ENCODE measurements around the gene SUSD3. TPM values are rescaled to one million over a fixed set of nuclear protein-coding genes. Genes with fewer than 3 reads are reported as not detected.

SUSD3 gene
- total RNA-seq, 2 experiments from 2014 or later, result 69.6 to 71.4 TPM

- no peak overlapping the region for H3K27ac Mint-ChIP-seq
- no peak overlapping the region for H3K4me3 Mint-ChIP-seq
- no peak for DNase-seq
- ChIA-PET POLR2A (interaction anchor here (1.0 kb wide), 1 partner anchor 9 kb away, joined by 3 read pairs; no protein-coding TSS in a partner anchor), CTCF (no interaction called here)
- peaks cover 19% of the 10 kb centered on the region for H3K4me1 Mint-ChIP-seq
- H3K27me3 Mint-ChIP-seq, result no peaks in the 10 kb centered on the region
- peaks cover 3% of the 10 kb centered on the region for H3K9me3 Mint-ChIP-seq
- H3K36me3 Mint-ChIP-seq (ENCODE audit: low read depth), result peaks cover 3% of the 10 kb centered on the region
Measured at GRCh38 chr9:93045521-93045920, 13.0 kb upstream of the SUSD3 start.

GRCh38 chr9:93048566-93049448 is 9.7 kb upstream of the SUSD3 start:
- peaks cover 3% of the 10 kb centered on the region for H3K4me1 Mint-ChIP-seq
- POLR2A ChIA-PET, result interaction anchor here (0.8 kb wide), 1 partner anchor 11 kb away, joined by 3 read pairs; no protein-coding TSS in a partner anchor
- H3K4me3 Mint-ChIP-seq, result no peak overlapping the region
- CTCF ChIA-PET, result interaction anchor here (0.9 kb wide), 1 partner anchor 45 kb away, joined by 3 read pairs; no protein-coding TSS in a partner anchor
- no peaks in the 10 kb centered on the region for H3K27me3 Mint-ChIP-seq
- no peak for DNase-seq
- peaks cover 3% of the 10 kb centered on the region for H3K36me3 Mint-ChIP-seq (ENCODE audit: low read depth)
- peaks cover 3% of the 10 kb centered on the region for H3K9me3 Mint-ChIP-seq
- no peak overlapping the region for H3K27ac Mint-ChIP-seq

GRCh38 chr9:93049491-93049890 is 9.0 kb upstream of the SUSD3 start:
- Mint-ChIP-seq H3K4me3 (no peak overlapping the region), H3K9me3 (peaks cover 3% of the 10 kb centered on the region), H3K4me1 (peaks cover 1% of the 10 kb centered on the region), H3K36me3 (ENCODE audit: low read depth) (peaks cover 3% of the 10 kb centered on the region), H3K27me3 (no peaks in the 10 kb centered on the region), H3K27ac (no peak overlapping the region)
- CTCF ChIA-PET, result interaction anchor here (0.9 kb wide), 1 partner anchor 46 kb away, joined by 3 read pairs; no protein-coding TSS in a partner anchor
- no peak for DNase-seq
- POLR2A ChIA-PET, result interaction anchor here (1.9 kb wide), 1 partner anchor 10 kb away, joined by 5 read pairs; no protein-coding TSS in a partner anchor

- Mint-ChIP-seq H3K4me3 (no peak overlapping the region), H3K36me3 (ENCODE audit: low read depth) (peaks cover 3% of the 10 kb centered on the region), H3K27me3 (no peaks in the 10 kb centered on the region), H3K4me1 (peaks cover 9% of the 10 kb centered on the region), H3K9me3 (peaks cover 3% of the 10 kb centered on the region), H3K27ac (no peak overlapping the region)
- CTCF ChIA-PET, result interaction anchor here (1.5 kb wide), 1 partner anchor 59 kb away, joined by 3 read pairs; no protein-coding TSS in a partner anchor
- DNase-seq, result no peak
- POLR2A ChIA-PET, result interaction anchor here (0.7 to 1.9 kb wide), 2 partner anchors 9 to 11 kb away, joined by 3 to 5 read pairs; no protein-coding TSS in a partner anchor
Measured at GRCh38 chr9:93050231-93050630, 8.3 kb upstream of the SUSD3 start.

GRCh38 chr9:93051680-93052089 is 6.8 kb upstream of the SUSD3 start:
- ChIA-PET POLR2A (interaction anchor here (1.2 to 2.7 kb wide), 2 partner anchors 13 to 23 kb away, joined by 3 to 11 read pairs; no protein-coding TSS in a partner anchor), CTCF (interaction anchor here (0.7 to 1.5 kb wide), 2 partner anchors 42 to 57 kb away, joined by 3 read pairs; no protein-coding TSS in a partner anchor)
- Mint-ChIP-seq H3K27me3 (no peaks in the 10 kb centered on the region), H3K36me3 (ENCODE audit: low read depth) (no peaks in the 10 kb centered on the region), H3K4me1 (peaks cover 11% of the 10 kb centered on the region), H3K9me3 (no peaks in the 10 kb centered on the region), H3K27ac (no peak overlapping the region), H3K4me3 (no peak overlapping the region)
- no peak for DNase-seq

GRCh38 chr9:93052791-93053540 is 5.5 kb upstream of the SUSD3 start:
- H3K27me3 Mint-ChIP-seq, result no peaks in the 10 kb centered on the region
- DNase-seq, result no peak
- no peak overlapping the region for H3K27ac Mint-ChIP-seq
- POLR2A ChIA-PET, result interaction anchor here (0.7 to 2.7 kb wide), 3 partner anchors 11 to 31 kb away, joined by 3 to 11 read pairs (median 3); no protein-coding TSS in a partner anchor
- H3K36me3 Mint-ChIP-seq (ENCODE audit: low read depth), result no peaks in the 10 kb centered on the region
- peaks cover 19% of the 10 kb centered on the region for H3K4me1 Mint-ChIP-seq
- CTCF ChIA-PET, result no interaction called here
- H3K9me3 Mint-ChIP-seq, result no peaks in the 10 kb centered on the region
- H3K4me3 Mint-ChIP-seq, result no peak overlapping the region

- H3K27ac Mint-ChIP-seq, result no peak overlapping the region
- no peaks in the 10 kb centered on the region for H3K9me3 Mint-ChIP-seq
- no peak for DNase-seq
- CTCF ChIA-PET, result interaction anchor here (0.7 kb wide), 1 partner anchor 12 kb away, joined by 4 read pairs; no protein-coding TSS in a partner anchor
- no peaks in the 10 kb centered on the region for H3K36me3 Mint-ChIP-seq (ENCODE audit: low read depth)
- no peak overlapping the region for H3K4me3 Mint-ChIP-seq
- POLR2A ChIA-PET, result interaction anchor here (0.7 to 2.7 kb wide), 4 partner anchors 9 to 30 kb away, joined by 3 to 11 read pairs (median 3); no protein-coding TSS in a partner anchor
- H3K27me3 Mint-ChIP-seq, result no peaks in the 10 kb centered on the region
- H3K4me1 Mint-ChIP-seq, result peaks cover 23% of the 10 kb centered on the region
Measured at GRCh38 chr9:93053781-93054331, 4.6 kb upstream of the SUSD3 start.

GRCh38 chr9:93054758-93055704 is 3.5 kb upstream of the SUSD3 start:
- Mint-ChIP-seq H3K36me3 (ENCODE audit: low read depth) (peaks cover 4% of the 10 kb centered on the region), H3K27me3 (no peaks in the 10 kb centered on the region), H3K4me1 (peaks cover 28% of the 10 kb centered on the region), H3K9me3 (no peaks in the 10 kb centered on the region), H3K27ac (no peak overlapping the region), H3K4me3 (no peak overlapping the region)
- ChIA-PET CTCF (interaction anchor here (0.7 kb wide), 1 partner anchor 13 kb away, joined by 4 read pairs; no protein-coding TSS in a partner anchor), POLR2A (interaction anchor here (0.9 to 1.1 kb wide), 3 partner anchors 10 to 90 kb away, joined by 3 to 4 read pairs (median 3); no protein-coding TSS in a partner anchor)
- DNase-seq, result no peak

- H3K9me3 Mint-ChIP-seq, result no peaks in the 10 kb centered on the region
- peak overlapping the region; percentile 35 for H3K4me3 Mint-ChIP-seq
- no peaks in the 10 kb centered on the region for H3K27me3 Mint-ChIP-seq
- CTCF ChIA-PET, result interaction anchor here (0.5 to 1.1 kb wide), 3 partner anchors 19 to 52 kb away, joined by 3 read pairs; no protein-coding TSS in a partner anchor
- DNase-seq, result no peak
- H3K27ac Mint-ChIP-seq, result peak overlapping the region; percentile 5
- H3K4me1 Mint-ChIP-seq, result peaks cover 50% of the 10 kb centered on the region
- POLR2A ChIA-PET, result no interaction called here
- H3K36me3 Mint-ChIP-seq (ENCODE audit: low read depth), result peaks cover 14% of the 10 kb centered on the region
Measured at GRCh38 chr9:93057042-93057702, 1.3 kb upstream of the SUSD3 start.

- no peaks in the 10 kb centered on the region for H3K27me3 Mint-ChIP-seq
- peaks cover 56% of the 10 kb centered on the region for H3K4me1 Mint-ChIP-seq
- no peaks in the 10 kb centered on the region for H3K9me3 Mint-ChIP-seq
- H3K36me3 Mint-ChIP-seq (ENCODE audit: low read depth), result peaks cover 18% of the 10 kb centered on the region
- no peak for DNase-seq
- ChIA-PET CTCF (interaction anchor here (1.1 kb wide), 1 partner anchor 51 kb away, joined by 3 read pairs; no protein-coding TSS in a partner anchor), POLR2A (no interaction called here)
- peak overlapping the region; percentile 71 for H3K27ac Mint-ChIP-seq
- H3K4me3 Mint-ChIP-seq, result peak overlapping the region; percentile 62
Measured at GRCh38 chr9:93057703-93058354, 672 bp upstream of the SUSD3 start.

Measured in activated CD4-positive, alpha-beta memory T cell treated with anti-CD3 and anti-CD28 coated beads, Interleukin-2, amount 10 ng/mL, durations not matched to agents 7 days and 5 days (primary cell).